HepG2 (cell line): ENCODE results near the gene SELENOH. TPM values are rescaled to one million over a fixed set of nuclear protein-coding genes. Genes with fewer than 3 reads are reported as not detected.

ENCODE experiments used
- ARID2 ChIP-seq: sonication (generic); formaldehyde crosslinking; IDR thresholded peaks from 2 replicates; pipeline ENCODE4 v1.8.1; 2022; ENCODE audit warnings: mild to moderate bottlenecking, missing genetic modification reagents, borderline replicate concordance
- KDM4B ChIP-seq: sonication (generic); formaldehyde crosslinking; IDR thresholded peaks from 2 replicates; pipeline ENCODE4 v1.4.0; 2020; ENCODE audit warnings: missing genetic modification reagents
- KLF6 ChIP-seq: IDR thresholded peaks from 2 replicates; pipeline ENCODE4 v1.8.0; 2016; ENCODE audit warnings: missing biosample characterization, missing genetic modification reagents
- MED1 ChIP-seq: sonication (generic); formaldehyde crosslinking; IDR thresholded peaks from 2 replicates; pipeline ENCODE4 v1.4.0; 2020; ENCODE audit warnings: missing genetic modification reagents
- ZNF639 ChIP-seq: conservative IDR thresholded peaks from 2 replicates; pipeline ENCODE4 v1.6.1; 2018; ENCODE audit warnings: missing genetic modification reagents
- ZNF704 ChIP-seq: sonication (generic); formaldehyde crosslinking; IDR thresholded peaks from 2 replicates; pipeline ENCODE4 v1.8.1; 2023; ENCODE audit warnings: mild to moderate bottlenecking, inconsistent platforms, moderate library complexity, missing genetic modification reagents, borderline replicate concordance
- polyA plus RNA-seq, 8 experiments: library from polyadenylated mRNA; depleted of rRNA in 3 of 8; stranded (reverse) in 7 of 8; unstranded in 1 of 8; fragments of >200 nt; fragmentation: Illumina TruSeq in 4 of 8; extraction: Trizol in 4 of 8; gene quantifications; 2 replicates each; pipeline versions ENCODE4 v1.2.1 to v1.2.3, GENCODE V29; 2011 to 2016; ENCODE audit warnings: low read depth in 4 of 8, missing spikeins in 1 of 8, mixed read lengths in 1 of 8; ENCODE audit not compliant: insufficient read depth in 1 of 8
- total RNA-seq, 5 experiments: library from RNA; depleted of rRNA; stranded (reverse); fragments of >200 nt; fragmentation: Illumina TruSeq; extraction: Trizol; gene quantifications; 2 replicates each; pipeline ENCODE4 v1.2.3, GENCODE V29; 2016; ENCODE audit warnings: low read depth in 1 of 5
- TF ChIP-seq, protein P1 (sequence below): sonication (generic); formaldehyde crosslinking; IDR thresholded peaks from 2 replicates; pipeline ENCODE4 v1.4.0; 2020; ENCODE audit warnings: missing genetic modification reagents, mild to moderate bottlenecking, borderline replicate concordance

Gene SELENOH
- total and polyA plus RNA-seq, 2 of the 13 experiments (the other 11 are each of a cell fraction or from before 2014, with no cell fraction given) = 27.2 to 77.4 TPM

GRCh38 chr11:57764566-57764965, 23.3 kb downstream of the SELENOH start (continued):
- TF ChIP-seq, protein P1, sequence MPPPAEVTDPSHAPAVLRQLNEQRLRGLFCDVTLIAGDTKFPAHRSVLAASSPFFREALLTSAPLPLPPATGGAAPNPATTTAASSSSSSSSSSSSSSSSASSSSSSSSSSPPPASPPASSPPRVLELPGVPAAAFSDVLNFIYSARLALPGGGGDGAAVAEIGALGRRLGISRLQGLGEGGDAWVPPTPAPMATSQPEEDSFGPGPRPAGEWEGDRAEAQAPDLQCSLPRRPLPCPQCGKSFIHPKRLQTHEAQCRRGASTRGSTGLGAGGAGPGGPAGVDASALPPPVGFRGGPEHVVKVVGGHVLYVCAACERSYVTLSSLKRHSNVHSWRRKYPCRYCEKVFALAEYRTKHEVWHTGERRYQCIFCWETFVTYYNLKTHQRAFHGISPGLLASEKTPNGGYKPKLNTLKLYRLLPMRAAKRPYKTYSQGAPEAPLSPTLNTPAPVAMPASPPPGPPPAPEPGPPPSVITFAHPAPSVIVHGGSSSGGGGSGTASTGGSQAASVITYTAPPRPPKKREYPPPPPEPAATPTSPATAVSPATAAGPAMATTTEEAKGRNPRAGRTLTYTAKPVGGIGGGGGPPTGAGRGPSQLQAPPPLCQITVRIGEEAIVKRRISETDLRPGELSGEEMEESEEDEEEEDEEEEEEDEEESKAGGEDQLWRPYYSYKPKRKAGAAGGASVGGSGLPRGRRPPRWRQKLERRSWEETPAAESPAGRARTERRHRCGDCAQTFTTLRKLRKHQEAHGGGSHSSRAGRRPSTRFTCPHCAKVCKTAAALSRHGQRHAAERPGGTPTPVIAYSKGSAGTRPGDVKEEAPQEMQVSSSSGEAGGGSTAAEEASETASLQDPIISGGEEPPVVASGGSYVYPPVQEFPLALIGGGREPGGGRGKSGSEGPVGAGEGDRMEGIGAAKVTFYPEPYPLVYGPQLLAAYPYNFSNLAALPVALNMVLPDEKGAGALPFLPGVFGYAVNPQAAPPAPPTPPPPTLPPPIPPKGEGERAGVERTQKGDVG = no peak
- TF ChIP-seq KLF6 (CRISPR knock-in tag) = no peak
- TF ChIP-seq KDM4B (CRISPR knock-in tag) = no peak
- TF ChIP-seq ZNF639 (CRISPR knock-in tag) = no peak
- TF ChIP-seq ARID2 (CRISPR knock-in tag) = no peak
- 0 out of 2 replicates have a peak, but pooled peaks have one; percentile 22 for TF ChIP-seq MED1 (CRISPR knock-in tag)
- TF ChIP-seq ZNF704 (CRISPR knock-in tag) = no peak
